ENCODE results near the gene RAB33B. TPM values are rescaled to one million over a fixed set of nuclear protein-coding genes. Genes with fewer than 3 reads are reported as not detected.
"Not testable (repeated sequence)": the region's sequence is repeated elsewhere in the genome, so short reads cannot be mapped to it uniquely, and the experiment has no call there.

The RAB33B gene
- 53.0 TPM for total RNA-seq

- no peak for FAIRE-seq
- no peak for DNase-seq (ENCODE audit: low spot score in 2 of 2)
These were observed at the start of gene RAB33B for GRCh38 chr4:139454111-139455045. Gene RAB33B (plus strand): TSS chr4:139454121. CDS start chr4:139454196, 75 bp downstream.

DNA sequence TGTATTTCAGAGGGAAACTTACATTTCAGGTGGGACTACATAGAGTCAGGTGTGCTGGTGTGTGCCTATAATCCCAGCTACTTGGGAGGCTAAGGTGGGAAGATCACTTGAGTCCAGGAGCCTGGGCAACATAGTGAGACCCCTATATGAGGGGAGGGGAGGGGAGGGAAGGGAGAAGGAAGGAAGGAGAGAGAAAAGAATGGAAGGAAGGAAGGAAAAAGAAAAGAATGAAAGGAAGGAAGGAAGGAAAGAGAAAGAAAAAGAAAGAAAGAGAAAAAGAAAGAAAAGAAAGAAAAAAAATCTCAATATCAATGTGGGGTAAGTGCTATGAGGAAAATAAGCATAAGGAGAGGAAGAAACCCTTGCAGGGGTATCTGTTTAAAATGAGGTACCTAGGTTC lies 43.6 kb upstream of the RAB33B start:
- no peak for FAIRE-seq
- no peak for DNase-seq (ENCODE audit: low spot score in 2 of 2)

DNA sequence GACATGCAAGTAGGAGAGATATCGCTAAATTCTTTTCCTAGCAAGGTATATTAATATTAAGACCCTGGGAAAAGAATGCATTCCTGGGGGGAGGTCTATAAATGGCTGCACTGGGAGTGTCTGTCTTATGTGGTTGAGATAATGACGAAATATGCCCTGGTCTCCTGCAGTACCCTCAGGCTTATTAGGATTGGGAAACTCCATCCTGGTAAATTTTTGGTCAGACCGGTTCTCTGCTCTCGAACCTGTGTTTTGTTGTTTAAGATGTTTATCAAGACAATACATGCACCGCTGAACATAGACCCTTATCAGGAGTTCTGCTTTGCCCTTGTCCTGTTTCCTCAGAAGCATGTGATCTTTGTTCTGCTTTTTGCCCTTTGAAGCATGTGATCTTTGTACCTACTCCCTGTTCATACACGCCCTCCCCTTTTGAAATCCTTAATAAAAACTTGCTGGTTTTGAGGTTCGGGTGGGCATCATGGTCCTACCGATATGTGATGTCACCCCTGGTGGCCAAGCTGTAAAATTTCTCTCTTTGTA lies 39.2 kb upstream of the RAB33B start:
- DNase-seq (ENCODE audit: low spot score in 2 of 2); FAIRE-seq: not testable (repeated sequence)

GRCh38 chr4:139416073-139416673 lies 37.7 kb upstream of the RAB33B start:
- DNase-seq (ENCODE audit: low spot score in 2 of 2): no peak
- peak; percentile 89 for FAIRE-seq

DNA sequence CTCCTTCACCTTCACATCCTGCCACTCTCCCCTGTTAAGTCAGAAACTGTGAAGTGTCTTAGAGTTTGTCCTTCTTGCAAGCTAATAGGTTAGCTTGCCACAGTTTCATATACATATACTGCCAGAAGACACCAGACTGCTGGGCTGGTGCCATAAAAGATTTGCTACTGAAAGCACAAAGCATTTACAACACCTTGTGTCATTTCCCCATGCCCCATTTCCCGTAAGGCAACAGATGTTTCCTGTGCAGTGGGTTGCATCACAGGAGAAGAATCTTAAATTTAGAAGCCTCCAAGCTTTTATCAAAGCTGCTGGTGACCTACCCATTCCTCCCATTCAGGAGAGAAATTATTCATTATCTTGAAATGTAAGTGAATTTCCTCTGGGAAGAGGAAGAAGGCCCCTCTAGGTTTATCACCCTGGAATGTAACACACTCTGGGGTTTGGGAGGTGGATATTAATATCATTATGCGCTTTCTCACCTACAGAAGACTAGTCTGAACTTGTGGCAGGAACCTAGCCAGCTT lies 34.5 kb upstream of the RAB33B start:
- FAIRE-seq (no peak), DNase-seq (ENCODE audit: low spot score in 2 of 2) (no peak)

- FAIRE-seq (no peak), DNase-seq (ENCODE audit: low spot score in 2 of 2) (no peak)
These were observed 33.3 kb upstream of the RAB33B start for GRCh38 chr4:139420652-139421051.

GRCh38 chr4:139436122-139436521 lies 17.8 kb upstream of the RAB33B start:
- FAIRE-seq: no peak
- no peak for DNase-seq (ENCODE audit: low spot score in 2 of 2)

DNA sequence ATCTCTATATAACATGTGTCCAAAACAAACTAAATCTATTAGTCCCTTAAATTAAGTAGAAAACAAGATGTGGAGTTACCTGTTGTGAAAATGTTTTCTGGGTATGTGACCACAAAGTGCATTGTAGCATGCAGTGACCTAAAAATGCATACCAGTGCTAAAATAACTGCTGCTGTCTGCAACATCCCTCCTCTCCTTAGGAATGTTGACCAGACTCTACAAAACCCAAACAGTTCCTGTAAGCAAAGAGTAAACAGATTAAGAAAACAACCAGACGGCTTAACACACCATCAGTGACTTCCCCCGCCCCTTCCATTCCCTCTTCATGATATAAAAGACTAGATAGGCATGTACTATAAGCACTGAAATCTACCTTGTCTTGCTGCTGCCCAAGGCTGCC lies 15.8 kb upstream of the RAB33B start:
- FAIRE-seq (no peak), DNase-seq (ENCODE audit: low spot score in 2 of 2) (no peak)

GRCh38 chr4:139441029-139441428 lies 12.9 kb upstream of the RAB33B start:
- DNase-seq (ENCODE audit: low spot score in 2 of 2): no peak
- no peak for FAIRE-seq

DNA sequence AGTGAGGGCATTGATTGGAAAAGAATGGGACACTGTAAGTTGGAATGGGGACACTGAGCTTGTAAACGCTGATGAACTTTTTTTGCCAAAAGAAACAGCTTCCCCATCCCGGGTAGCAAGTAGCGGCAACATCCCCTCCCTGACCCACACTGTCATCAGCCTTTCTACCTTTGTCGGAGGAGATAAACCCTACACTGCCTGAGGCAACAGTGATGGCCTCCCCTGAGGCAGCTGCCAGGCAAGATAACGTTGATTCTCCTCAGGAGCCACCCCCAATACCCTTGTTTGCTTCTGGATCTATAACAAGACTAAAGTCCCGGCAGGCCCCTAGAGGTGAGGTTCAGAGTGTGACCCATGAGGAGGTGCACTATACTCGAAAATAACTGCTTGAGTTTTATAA lies 10.3 kb upstream of the RAB33B start:
- FAIRE-seq: no peak

GRCh38 chr4:139444881-139445280 lies 9.0 kb upstream of the RAB33B start:
- FAIRE-seq; DNase-seq (ENCODE audit: low spot score in 2 of 2): not testable (repeated sequence)

More for the DNA sequence above, 10.3 kb upstream of the RAB33B start:
- DNase-seq (ENCODE audit: low spot score in 2 of 2): no peak

DNA sequence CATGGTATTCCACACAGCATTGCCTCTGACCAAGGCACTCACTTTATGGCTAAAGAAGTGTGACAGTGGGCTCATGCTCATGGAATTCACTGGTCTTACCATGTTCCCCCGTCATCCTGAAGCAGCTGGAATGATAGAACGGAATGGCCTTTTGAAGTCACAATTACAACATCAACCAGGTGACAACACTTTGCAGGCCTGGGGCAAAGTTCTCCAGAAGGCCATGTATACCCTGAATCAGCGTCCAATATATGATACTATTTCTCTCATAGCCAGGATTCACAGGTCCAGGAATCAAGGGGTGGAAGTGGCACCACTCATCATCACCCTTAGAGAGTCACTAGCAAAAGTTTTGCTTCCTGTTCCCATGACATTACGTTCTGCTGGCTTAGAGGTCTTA lies 6.8 kb upstream of the RAB33B start:
- not testable (repeated sequence) for DNase-seq (ENCODE audit: low spot score in 2 of 2); FAIRE-seq

DNA sequence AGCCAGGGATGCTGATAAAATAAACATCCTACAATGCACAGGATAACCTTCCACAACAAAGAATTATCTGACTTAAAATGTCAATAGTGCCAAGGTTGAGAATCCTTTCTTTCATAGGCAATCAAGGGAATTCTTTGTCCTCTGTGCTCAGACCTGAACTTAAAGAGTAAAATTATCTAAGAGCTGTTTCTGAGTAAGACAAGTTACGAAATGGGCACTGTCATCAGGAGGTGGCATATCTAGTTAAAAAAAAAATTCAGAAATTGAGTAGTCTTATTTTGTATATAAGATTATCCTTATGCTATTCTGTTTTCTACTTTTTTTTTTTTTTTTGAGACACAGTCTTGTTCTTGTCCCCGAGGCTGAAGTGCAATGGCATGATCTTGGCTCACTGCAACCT lies 3.3 kb upstream of the RAB33B start:
- no peak for FAIRE-seq
- DNase-seq (ENCODE audit: low spot score in 2 of 2): no peak

- no peak for FAIRE-seq
- no peak for DNase-seq (ENCODE audit: low spot score in 2 of 2)
These were observed 1.9 kb upstream of the RAB33B start for GRCh38 chr4:139451997-139452396.

DNA sequence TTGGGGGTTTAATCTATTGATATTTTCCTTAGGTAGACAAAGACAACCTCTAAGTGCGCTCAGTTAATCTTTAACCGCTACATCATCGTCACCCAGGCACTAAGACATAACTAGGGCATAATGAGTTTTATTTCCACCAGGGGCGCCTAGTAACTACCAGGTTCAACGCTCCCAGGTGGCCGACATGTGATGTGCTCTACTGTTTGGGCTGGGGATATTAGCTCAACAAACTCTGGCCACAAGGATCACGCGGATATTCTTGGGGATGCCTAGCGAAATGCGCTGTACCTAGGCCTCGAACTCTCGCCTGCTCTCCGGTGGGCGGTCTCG lies 915 bp upstream of the RAB33B start:
- FAIRE-seq: no peak
- DNase-seq (ENCODE audit: low spot score in 2 of 2): no peak

GRCh38 chr4:139453371-139454110 lies 380 bp upstream of the RAB33B start:
- no peak for FAIRE-seq
- DNase-seq (ENCODE audit: low spot score in 2 of 2): peak; percentile 84 to 91

GRCh38 chr4:139455126-139455538 lies 1.2 kb downstream of the RAB33B start:
- FAIRE-seq (no peak), DNase-seq (ENCODE audit: low spot score in 2 of 2) (no peak)

GRCh38 chr4:139457318-139457717 lies 3.4 kb downstream of the RAB33B start:
- no peak for FAIRE-seq
- no peak for DNase-seq (ENCODE audit: low spot score in 2 of 2)

DNA sequence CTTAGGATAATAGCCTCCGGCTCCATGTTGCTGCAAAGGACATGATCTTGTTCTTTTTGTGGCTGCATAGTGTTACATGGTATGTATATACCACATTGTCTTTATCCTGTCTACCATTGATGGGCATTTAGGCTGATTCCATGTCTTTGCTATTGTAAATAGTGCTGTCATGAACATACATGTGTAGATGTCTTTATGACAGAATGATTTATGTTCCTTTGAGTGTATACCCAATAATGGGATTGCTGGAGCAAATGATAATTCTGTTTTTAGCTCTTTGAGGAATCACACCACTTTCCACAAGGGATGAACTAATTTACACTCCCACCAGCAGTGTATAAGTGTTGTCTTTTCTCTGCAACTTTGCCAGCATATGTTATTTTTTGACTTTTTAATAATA lies 4.6 kb downstream of the RAB33B start:
- no peak for FAIRE-seq

DNA sequence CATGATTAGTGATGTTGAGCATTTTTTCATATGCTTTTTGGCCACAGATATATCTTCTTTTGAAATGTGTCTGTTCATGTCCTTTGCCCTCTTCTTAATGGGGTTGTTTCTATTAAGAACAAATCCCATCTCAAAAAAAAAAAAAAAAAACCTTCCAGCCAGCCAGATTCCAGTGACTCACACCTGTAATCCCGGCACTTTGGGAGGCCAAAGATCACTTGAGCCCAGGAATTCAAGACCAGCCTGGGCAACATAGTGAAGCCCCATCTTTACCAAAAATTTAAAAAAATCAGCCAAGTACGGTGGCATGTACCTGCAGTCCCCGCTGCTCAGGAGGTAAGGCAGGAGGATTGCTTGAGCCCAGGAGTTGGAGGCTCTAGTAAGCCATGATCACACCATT lies 5.1 kb downstream of the RAB33B start:
- FAIRE-seq (no peak), DNase-seq (ENCODE audit: low spot score in 2 of 2) (no peak)

More for the DNA sequence above, 4.6 kb downstream of the RAB33B start:
- DNase-seq (ENCODE audit: low spot score in 2 of 2): no peak

- no peak for FAIRE-seq
- DNase-seq (ENCODE audit: low spot score in 2 of 2): no peak
These were observed 6.6 kb downstream of the RAB33B start for GRCh38 chr4:139460565-139460964.
